HL-60 (cell line): ENCODE measurements around the gene CRYBG2.

Source experiments
- CTCF ChIP-seq: IDR thresholded peaks from one replicate; pipeline ENCODE4 v1.5.1; 2011; ENCODE audit warnings: low read length, control low read depth, inconsistent platforms; ENCODE audit not compliant: insufficient read depth
- POLR2AphosphoS5 ChIP-seq: IDR thresholded peaks from 2 replicates; pipeline ENCODE4 v1.6.1; 2012; ENCODE audit warnings: low read depth

GRCh38 chr1:26337625-26338024, 16.3 kb downstream of the CRYBG2 start:
- TF ChIP-seq POLR2AphosphoS5 (no peak), CTCF (no peak)
